Measurements from ENCODE around the gene DNMBP. TPM values are rescaled to one million over a fixed set of nuclear protein-coding genes. Genes with fewer than 3 reads are reported as not detected.
A peak's percentile ranks its signal among the peaks of the same experiment; 100 is the strongest.

DNMBP gene
- total and polyA plus RNA-seq, 2 experiments from 2014 or later, result 13.4 to 31.2 TPM

GRCh38 chr10:100008142-100008522 is 1.6 kb downstream of the DNMBP start (continued):
- TF ChIP-seq REST (IDR thresholded peaks at IDR 0.05; ENCODE audit: unreplicated experiment) (no peak), NANOG (IDR thresholded peaks at IDR 0.05; ENCODE audit: borderline replicate concordance) (no peak)

- no peaks in the 10 kb centered on the region for H3K9me2 ChIP-seq (ENCODE audit: insufficient read depth)
- peaks cover 35% of the 10 kb centered on the region for H3K4me1 Mint-ChIP-seq
- H3K27me3 ChIP-seq (ENCODE audit: insufficient read depth), result 0 out of 2 replicates have a peak, but pooled peaks cover 7% of the 10 kb centered on the region
- no peak overlapping the region for H2AFZ ChIP-seq
- H3K4me3 Mint-ChIP-seq, result no peak overlapping the region; the same call in 2 of the 3 replicates
- no peak overlapping the region for H3K27ac ChIP-seq (ENCODE audit: low read depth)
- no peak overlapping the region for H3K4me3 ChIP-seq
- ATAC-seq (no peak), DNase-seq (ENCODE audit: low spot score) (no peak)
- peaks cover 45% of the 10 kb centered on the region for H3K79me2 ChIP-seq (replicated peaks; ENCODE audit: insufficient read depth)
- no peaks in the 10 kb centered on the region; the same call in 2 of the 3 replicates for H3K9me3 Mint-ChIP-seq
- H3K4me2 ChIP-seq, result 0 out of 2 replicates have a peak overlapping the region, but pooled peaks have one; percentile 93
- TF ChIP-seq POLR2AphosphoS5 (IDR thresholded peaks at IDR 0.05; ENCODE audit: low read depth), result no peak
- TF ChIP-seq REST (IDR thresholded peaks at IDR 0.05; ENCODE audit: unreplicated experiment), result no peak
- no peak for TF ChIP-seq ZNF331 (CRISPR knock-in tag; IDR thresholded peaks at IDR 0.05; ENCODE audit: low read depth)
- TF ChIP-seq ZNF462 (CRISPR knock-in tag; IDR thresholded peaks at IDR 0.05), result no peak
- TF ChIP-seq NANOG (IDR thresholded peaks at IDR 0.05; ENCODE audit: borderline replicate concordance), result no peak
- no peaks in the 10 kb centered on the region for H3K36me3 Mint-ChIP-seq (ENCODE audit: low read depth)
- peaks cover 4% of the 10 kb centered on the region; the same call in 1 of the 2 replicates for H3F3A ChIP-seq (replicated peaks; ENCODE audit: low read depth)
- H4K20me1 ChIP-seq (replicated peaks; ENCODE audit: insufficient read depth), result no peaks in the 10 kb centered on the region
- peak overlapping the region; percentile 3; the same call in 1 of the 2 replicates for H3K27ac Mint-ChIP-seq
- peaks cover 14% of the 10 kb centered on the region for H3K27me3 Mint-ChIP-seq (ENCODE audit: insufficient read depth, low read depth, poor library complexity)
- peaks cover 17% of the 10 kb centered on the region; the same call in 1 of the 2 replicates for H3K4me1 ChIP-seq (ENCODE audit: insufficient read depth)
- no peaks in the 10 kb centered on the region for H3K36me3 ChIP-seq (ENCODE audit: insufficient read depth)
These were observed 2.3 kb downstream of the DNMBP start for GRCh38 chr10:100007231-100008141.

Measured in GM23338 (cell line).